T-helper 2 cell treated with Interferon-gamma antibody and Interleukin-4, amounts not matched to agents 5 μg/mL and 100 μg/mL, for 36 hours (primary cell): ENCODE measurements around the gene TNNT2.

Experiments used
- DNase-seq: peaks from one replicate; pipeline ENCODE4 v3.0.0; 2021; ENCODE audit warnings: low spot score
- H3K27ac Mint-ChIP-seq: one replicate; pipeline ENCODE4 v1.8.0; 2021; ENCODE audit warnings: mild to moderate bottlenecking, mixed read lengths
- H3K27me3 Mint-ChIP-seq: one replicate; pipeline ENCODE4 v1.8.0; 2021; ENCODE audit warnings: low read depth, mixed read lengths
- H3K36me3 Mint-ChIP-seq: one replicate; pipeline ENCODE4 v1.8.0; 2021; ENCODE audit warnings: low read depth, mixed read lengths
- H3K4me1 Mint-ChIP-seq: one replicate; pipeline ENCODE4 v1.8.0; 2021; ENCODE audit warnings: low read depth, mixed read lengths
- H3K4me3 Mint-ChIP-seq: one replicate; pipeline ENCODE4 v1.8.0; 2022; ENCODE audit warnings: mild to moderate bottlenecking, moderate library complexity, mixed read lengths
- H3K9me3 Mint-ChIP-seq: one replicate; pipeline ENCODE4 v1.8.0; 2021; ENCODE audit warnings: mixed read lengths

The TNNT2 gene

GRCh38 chr1:201309416-201309815 lies 68.1 kb downstream of the TNNT2 start:
- Mint-ChIP-seq H3K4me1 (no peaks in the 10 kb centered on the region), H3K36me3 (no peaks in the 10 kb centered on the region), H3K27ac (no peak overlapping the region), H3K27me3 (peaks cover 16% of the 10 kb centered on the region), H3K4me3 (no peak overlapping the region), H3K9me3 (no peaks in the 10 kb centered on the region)
- no peak for DNase-seq
